Epithelial cell of proximal tubule (primary cell): ENCODE data around the gene KLHL8. TPM values are rescaled to one million over a fixed set of nuclear protein-coding genes. Genes with fewer than 3 reads are reported as not detected.

Experiments
- DNase-seq: peaks from one replicate; pipeline ENCODE4 v3.0.0-alpha.2; 2011; ENCODE audit warnings: low read depth
- H3K4me3 ChIP-seq: 2 replicates; pipeline ENCODE4 v1.5.1; 2011; ENCODE audit warnings: low read depth, mild to moderate bottlenecking, low read length
- total RNA-seq: library from RNA; depleted of rRNA; stranded (reverse); fragments of >200 nt; gene quantifications from 2 replicates; pipeline ENCODE4 v1.2.3, GENCODE V29; 2015
- TF ChIP-seq, protein P1 (sequence below): conservative IDR thresholded peaks from 2 replicates; pipeline ENCODE4 v1.5.1; 2012; ENCODE audit warnings: low read depth, mild to moderate bottlenecking, low read length

The KLHL8 gene
- total RNA-seq, 1 donor from 2014 or later = 6.7 TPM

DNA sequence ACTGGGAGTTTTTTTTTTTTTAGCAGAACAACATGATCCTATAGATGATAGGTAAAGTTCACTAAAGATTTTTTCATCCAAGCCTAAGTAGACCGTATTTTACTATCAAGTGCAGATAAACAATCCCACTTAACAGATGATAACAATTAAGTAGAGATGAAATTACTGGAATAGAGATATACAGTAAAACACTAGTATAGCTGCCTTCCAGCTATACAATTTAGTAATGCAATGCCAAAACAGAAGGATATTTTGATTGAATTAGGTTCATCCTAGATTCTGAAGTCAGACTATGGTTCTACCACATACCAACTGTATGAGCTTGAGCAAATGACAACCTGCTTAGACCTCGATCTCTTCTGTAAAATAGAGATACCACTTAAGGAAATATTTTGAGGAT lies 24.3 kb downstream of the KLHL8 start:
- DNase-seq = no peak
- H3K4me3 ChIP-seq = no peak overlapping the region
- TF ChIP-seq, protein P1, sequence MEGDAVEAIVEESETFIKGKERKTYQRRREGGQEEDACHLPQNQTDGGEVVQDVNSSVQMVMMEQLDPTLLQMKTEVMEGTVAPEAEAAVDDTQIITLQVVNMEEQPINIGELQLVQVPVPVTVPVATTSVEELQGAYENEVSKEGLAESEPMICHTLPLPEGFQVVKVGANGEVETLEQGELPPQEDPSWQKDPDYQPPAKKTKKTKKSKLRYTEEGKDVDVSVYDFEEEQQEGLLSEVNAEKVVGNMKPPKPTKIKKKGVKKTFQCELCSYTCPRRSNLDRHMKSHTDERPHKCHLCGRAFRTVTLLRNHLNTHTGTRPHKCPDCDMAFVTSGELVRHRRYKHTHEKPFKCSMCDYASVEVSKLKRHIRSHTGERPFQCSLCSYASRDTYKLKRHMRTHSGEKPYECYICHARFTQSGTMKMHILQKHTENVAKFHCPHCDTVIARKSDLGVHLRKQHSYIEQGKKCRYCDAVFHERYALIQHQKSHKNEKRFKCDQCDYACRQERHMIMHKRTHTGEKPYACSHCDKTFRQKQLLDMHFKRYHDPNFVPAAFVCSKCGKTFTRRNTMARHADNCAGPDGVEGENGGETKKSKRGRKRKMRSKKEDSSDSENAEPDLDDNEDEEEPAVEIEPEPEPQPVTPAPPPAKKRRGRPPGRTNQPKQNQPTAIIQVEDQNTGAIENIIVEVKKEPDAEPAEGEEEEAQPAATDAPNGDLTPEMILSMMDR = no peak

DNA sequence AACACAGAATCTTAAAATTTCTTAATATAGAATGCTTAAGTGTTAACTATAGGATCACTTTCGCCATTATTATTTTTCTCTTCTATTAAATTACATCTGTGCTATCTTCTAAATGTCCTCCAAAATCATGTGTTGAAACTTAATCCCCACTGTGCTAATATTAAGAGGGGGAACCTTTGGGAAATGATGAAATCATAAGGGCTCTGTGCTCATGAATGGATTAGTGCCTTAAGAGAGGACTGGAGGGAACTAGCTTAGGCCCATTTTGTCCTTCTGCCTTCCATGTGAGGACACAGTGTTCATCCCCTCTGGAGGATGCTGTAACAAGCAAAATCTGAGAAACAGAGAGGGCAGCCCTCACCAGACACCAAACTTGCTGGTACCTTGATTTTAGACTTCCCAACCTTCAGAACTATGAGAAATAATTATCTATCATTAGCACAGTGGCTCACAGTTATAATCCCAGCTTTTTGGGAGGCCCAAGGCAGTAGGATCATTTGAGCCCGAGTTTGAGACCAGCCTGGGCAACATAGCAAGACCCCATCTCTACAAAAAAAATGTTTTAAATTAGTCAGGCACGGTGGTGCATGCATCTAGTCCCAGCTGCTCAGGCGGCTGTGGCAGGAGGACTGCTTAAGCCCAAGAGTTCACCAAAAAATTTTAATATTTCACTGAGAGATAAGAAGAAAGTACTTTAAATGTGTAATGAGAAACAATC lies 26.3 kb downstream of the KLHL8 start:
- TF ChIP-seq, protein P1 = no peak
- H3K4me3 ChIP-seq = no peak overlapping the region

DNA sequence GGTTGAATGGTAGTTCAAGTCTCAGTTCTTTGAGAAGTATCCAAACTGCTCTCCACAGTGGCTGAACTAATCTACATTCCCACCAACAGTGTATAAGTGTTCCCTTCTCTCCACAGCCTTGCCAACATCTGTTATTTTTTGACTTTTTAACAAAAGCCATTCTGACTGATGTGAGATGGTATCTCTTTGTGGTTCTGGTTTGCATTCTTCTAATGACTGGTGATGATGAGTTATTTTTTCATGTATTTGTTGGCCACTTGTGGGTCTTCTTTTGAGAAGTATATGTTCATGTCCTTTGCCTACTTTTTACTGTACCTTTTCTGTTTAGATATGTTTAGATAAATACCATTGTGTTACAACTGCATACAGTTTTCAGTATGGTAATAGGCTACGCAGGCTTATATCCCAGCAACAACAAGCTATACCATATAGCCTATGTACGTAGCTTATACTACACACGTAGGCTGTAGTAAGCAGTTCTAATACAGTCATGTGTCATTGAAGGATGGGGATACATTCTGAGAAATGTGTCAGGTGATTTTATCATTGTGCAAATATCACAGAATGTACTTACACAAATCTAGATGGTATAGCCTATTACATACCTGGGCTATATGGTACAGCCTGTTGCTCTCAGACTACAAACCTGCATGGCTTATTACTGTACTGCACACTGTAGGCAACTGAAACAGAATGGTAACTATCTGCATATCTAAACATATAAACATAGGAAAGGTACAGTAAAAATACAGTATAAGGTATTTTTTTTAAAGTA lies 28.1 kb downstream of the KLHL8 start:
- no peak for DNase-seq
- no peak overlapping the region for H3K4me3 ChIP-seq
- TF ChIP-seq, protein P1 = no peak

More for the DNA sequence above, 26.3 kb downstream of the KLHL8 start:
- no peak for DNase-seq

DNA sequence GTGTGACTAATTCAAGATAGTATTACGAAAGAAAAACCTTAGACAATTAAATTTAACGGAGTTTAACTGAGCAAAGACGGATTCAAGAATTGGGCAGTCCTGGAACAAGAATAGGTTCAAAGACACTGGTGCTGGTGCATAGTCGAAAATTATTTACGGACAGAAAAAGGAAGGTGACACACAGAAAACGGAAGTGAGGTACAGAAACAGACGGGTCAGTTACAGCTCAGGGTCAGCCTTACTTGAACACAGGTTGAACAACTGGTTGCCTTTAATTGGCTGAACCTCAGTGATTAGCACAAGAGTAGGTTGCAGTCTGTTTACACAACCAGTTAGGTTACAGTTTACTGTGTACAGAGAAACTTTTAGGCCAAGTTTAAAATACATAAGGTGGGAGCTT lies 31.5 kb downstream of the KLHL8 start:
- TF ChIP-seq, protein P1 = no peak
- H3K4me3 ChIP-seq = peak overlapping the region; percentile 6
- DNase-seq = no peak

DNA sequence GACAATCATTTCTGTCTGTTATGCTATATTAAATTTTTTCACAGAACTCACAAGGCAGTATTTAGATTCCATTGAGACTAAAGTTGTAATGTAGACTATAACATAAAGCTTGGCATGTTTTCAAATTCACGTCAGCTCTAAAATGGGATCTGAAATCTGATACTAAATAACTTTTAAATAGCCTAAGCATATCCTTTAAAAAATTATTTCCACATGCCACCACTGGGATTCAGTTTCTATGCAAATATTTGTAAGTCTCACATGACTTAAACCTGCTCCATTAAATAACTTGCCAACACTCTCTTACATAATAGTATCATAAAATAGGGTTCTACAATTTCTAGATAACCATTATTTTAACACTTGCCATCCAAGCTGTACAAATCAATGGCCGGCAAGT lies 32.4 kb downstream of the KLHL8 start:
- TF ChIP-seq, protein P1 = no peak
- no peak overlapping the region for H3K4me3 ChIP-seq
- no peak for DNase-seq

DNA sequence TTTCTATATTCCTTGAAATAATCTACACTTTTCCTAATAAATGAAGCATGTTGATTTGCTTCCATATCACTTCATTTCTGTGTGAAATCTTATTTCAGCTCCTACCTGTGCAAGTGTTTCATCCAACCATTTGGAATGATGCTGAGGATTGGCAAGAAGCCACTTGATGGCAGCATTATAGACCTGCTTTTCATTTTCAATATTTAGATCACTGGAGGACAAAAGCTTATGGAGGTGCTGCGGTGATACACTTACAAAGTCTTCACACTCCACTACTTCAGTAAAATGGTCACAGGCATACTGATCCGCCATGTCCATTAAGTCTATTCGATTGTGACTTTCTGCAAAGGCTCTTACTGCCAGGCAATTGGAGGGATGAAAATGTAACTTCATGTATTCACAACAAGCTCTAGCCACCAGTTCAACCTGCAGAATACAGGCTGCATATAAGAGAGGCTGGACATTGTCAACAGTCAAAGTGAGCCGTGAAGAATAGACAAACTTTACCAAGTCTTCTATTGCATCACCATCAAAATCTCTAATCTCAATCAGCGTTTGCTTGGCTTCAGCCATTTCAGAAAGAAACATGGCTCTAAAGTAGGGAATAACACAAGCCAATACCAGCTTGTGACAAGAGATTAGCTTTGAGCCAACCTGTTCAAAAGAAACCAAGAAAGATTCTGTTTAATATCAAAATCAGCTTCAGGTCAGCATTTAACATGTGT lies 35.1 kb downstream of the KLHL8 start:
- TF ChIP-seq, protein P1 = no peak
- DNase-seq = no peak
- no peak overlapping the region for H3K4me3 ChIP-seq
